Measurements from ENCODE around the gene SEMA3C. TPM values are rescaled to one million over a fixed set of nuclear protein-coding genes. Genes with fewer than 3 reads are reported as not detected.
A peak's percentile ranks its signal among the peaks of the same experiment; 100 is the strongest.

The SEMA3C gene
- total RNA-seq, 4 donors from 2014 or later, result 2.6 to 30.9 (median 14.2) TPM

GRCh38 chr7:80779456-80779855, 139.4 kb downstream of the SEMA3C start:
- intact Hi-C loops (cut with DNase I), result no loop called here
- 67 to 91% methylated on average over 2 of the region's 2 CpGs for WGBS, 2 donors
- H3K4me3 ChIP-seq, result no peak overlapping the region
- DNase-seq, result no peak
- no peak overlapping the region for H3K27ac ChIP-seq
- H3K36me3 ChIP-seq, result no peaks in the 10 kb centered on the region
- H3K9me3 ChIP-seq, result no peaks in the 10 kb centered on the region
- H3K27me3 ChIP-seq, result no peaks in the 10 kb centered on the region
- peaks cover 0 to 40% (median 8%) of the 10 kb centered on the region in 3 donors for H3K4me1 ChIP-seq
- TF ChIP-seq CTCF (IDR thresholded peaks at IDR 0.05) (no peak), POLR2A (IDR thresholded peaks at IDR 0.05) (no peak)

GRCh38 chr7:80775897-80776296, 143.0 kb downstream of the SEMA3C start:
- TF ChIP-seq POLR2A (IDR thresholded peaks at IDR 0.05) (no peak), CTCF (IDR thresholded peaks at IDR 0.05) (no peak)
- Histone ChIP-seq H3K27me3 (no peaks in the 10 kb centered on the region), H3K36me3 (no peaks in the 10 kb centered on the region), H3K4me1 (peaks cover 8 to 60% (median 9%) of the 10 kb centered on the region in 3 donors), H3K4me3 (no peak overlapping the region), H3K9me3 (no peaks in the 10 kb centered on the region), H3K27ac (no peak overlapping the region)
- 68 to 78% methylated on average over 3 of the region's 3 CpGs for WGBS, 2 donors
- DNase-seq, result no peak
- intact Hi-C loops (cut with DNase I), result no loop called here

DNA sequence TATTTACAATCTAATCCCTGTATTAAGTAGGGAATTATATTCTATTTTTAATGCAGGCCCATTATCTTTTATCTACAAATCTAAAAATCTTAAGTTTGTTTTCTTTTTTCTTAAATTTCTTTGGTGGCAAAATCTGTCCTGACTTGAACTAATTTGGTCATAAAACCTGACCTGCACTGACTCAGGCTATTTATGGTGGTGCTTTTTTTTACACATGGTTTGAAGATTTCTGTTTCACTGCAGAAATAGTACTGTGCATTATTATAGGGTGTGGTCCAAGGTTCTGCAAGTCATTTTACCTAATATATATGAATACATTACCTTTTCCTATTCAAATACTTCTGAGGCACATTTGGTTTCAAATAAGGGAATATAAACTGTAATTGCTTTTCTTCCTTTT, 143.4 kb downstream of the SEMA3C start:
- no peak for TF ChIP-seq POLR2A (IDR thresholded peaks at IDR 0.05)
- no peak for TF ChIP-seq CTCF (IDR thresholded peaks at IDR 0.05)
- H3K36me3 ChIP-seq, result no peaks in the 10 kb centered on the region
- no peak overlapping the region for H3K27ac ChIP-seq

DNA sequence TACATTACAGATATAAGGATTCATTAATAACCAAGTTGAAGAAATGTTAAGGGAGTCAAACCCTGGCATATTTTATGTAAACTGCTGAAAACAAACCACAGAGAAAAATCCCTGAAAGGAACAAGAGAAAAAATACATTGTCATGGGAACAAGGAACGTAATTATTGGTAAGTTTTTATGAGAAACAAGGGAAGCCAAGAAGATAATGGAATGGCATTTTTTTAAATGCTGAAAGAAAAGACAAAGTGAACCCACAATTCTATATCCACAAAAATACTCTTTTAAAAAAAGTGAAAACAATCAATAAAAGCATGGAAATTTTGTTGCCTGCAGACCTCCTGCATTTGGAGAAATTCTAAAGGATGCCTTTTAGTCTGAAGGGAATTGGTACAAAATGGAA, 144.0 kb downstream of the SEMA3C start:
- intact Hi-C loops (cut with DNase I), result no loop called here
- DNase-seq, result no peak
- no peak for TF ChIP-seq CTCF (IDR thresholded peaks at IDR 0.05)
- no peak for TF ChIP-seq POLR2A (IDR thresholded peaks at IDR 0.05)
- WGBS, 2 donors, result 74 to 82% methylated on average over 1 of the region's 1 CpG
- H3K27me3 ChIP-seq, result no peaks in the 10 kb centered on the region
- no peak overlapping the region for H3K27ac ChIP-seq
- H3K4me3 ChIP-seq, result no peak overlapping the region
- no peaks in the 10 kb centered on the region for H3K9me3 ChIP-seq
- no peaks in the 10 kb centered on the region for H3K36me3 ChIP-seq
- peaks cover 8 to 53% (median 9%) of the 10 kb centered on the region in 3 donors for H3K4me1 ChIP-seq

More for the DNA sequence above, 143.4 kb downstream of the SEMA3C start:
- H3K4me3 ChIP-seq, result no peak overlapping the region
- H3K27me3 ChIP-seq, result no peaks in the 10 kb centered on the region
- intact Hi-C loops (cut with DNase I), result no loop called here
- DNase-seq, result no peak
- peaks cover 8 to 55% (median 9%) of the 10 kb centered on the region in 3 donors for H3K4me1 ChIP-seq
- no peaks in the 10 kb centered on the region for H3K9me3 ChIP-seq

DNA sequence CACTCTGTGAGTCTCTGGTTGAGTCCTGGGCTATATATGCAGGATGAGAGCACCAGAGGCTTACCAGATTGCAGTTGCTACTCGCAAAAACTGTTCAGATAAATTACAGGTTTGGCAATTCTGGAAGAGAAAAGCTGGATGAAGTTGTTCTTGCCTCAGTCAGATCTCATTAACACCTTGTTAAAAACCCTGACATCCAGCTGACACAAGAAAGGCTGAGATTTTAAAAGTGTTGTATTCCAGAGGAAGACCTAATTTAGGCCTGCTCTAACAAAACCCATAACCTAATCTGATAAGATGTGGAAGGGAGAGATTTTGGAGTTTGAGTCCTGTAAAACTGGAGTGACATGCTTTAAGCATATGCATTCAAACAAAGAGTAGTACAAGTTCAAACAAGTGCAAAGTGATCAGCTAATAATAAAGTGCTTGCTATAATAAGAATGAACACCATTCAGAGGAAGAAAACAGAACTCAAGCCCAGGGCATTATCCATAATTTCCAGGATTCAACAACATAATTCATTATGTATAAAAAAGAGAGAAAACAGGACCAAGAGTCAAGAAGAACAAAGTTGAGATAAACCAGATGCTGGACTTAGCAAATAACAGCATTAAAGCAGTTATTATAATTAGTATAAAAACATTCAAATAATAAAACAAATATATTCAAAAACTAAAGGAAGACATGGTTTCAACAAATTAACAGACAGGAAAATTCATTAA, 144.9 kb downstream of the SEMA3C start:
- peak overlapping the region in 2 of 4 donors; percentile 18 to 24 for H3K27ac ChIP-seq
- DNase-seq, result no peak
- H3K36me3 ChIP-seq, result no peaks in the 10 kb centered on the region
- TF ChIP-seq POLR2A (IDR thresholded peaks at IDR 0.05) (no peak), CTCF (IDR thresholded peaks at IDR 0.05) (no peak)
- no peak overlapping the region for H3K4me3 ChIP-seq
- H3K9me3 ChIP-seq, result no peaks in the 10 kb centered on the region
- intact Hi-C loops (cut with DNase I), result no loop called here
- H3K4me1 ChIP-seq, result peaks cover 8 to 53% (median 9%) of the 10 kb centered on the region in 3 donors
- no peaks in the 10 kb centered on the region for H3K27me3 ChIP-seq
- 18 to 35% methylated on average over 1 of the region's 1 CpG for WGBS, 2 donors
